Cardiac fibroblast (primary cell): ENCODE data around the gene GPR148.

Experiments
- DNase-seq, 2 donors: peaks; one replicate each; pipeline versions ENCODE4 v3.0.0 to v3.0.0-alpha.2; 2010; ENCODE audit warnings: low read depth in 2 of 2
- H3K4me3 ChIP-seq, 2 donors: replicated peaks in 1 of 2; 1 replicate in 1 of 2; 2 replicates in 1 of 2; pipeline ENCODE4 v1.5.1; 2011; ENCODE audit warnings: low read depth in 2 of 2, low read length in 2 of 2, mild to moderate bottlenecking in 2 of 2, moderate library complexity in 1 of 2
- CTCF ChIP-seq: IDR thresholded peaks from one replicate; pipeline ENCODE4 v1.5.1; 2011; ENCODE audit warnings: low read depth, mild to moderate bottlenecking, low read length, inconsistent platforms

GPR148 gene

GRCh38 chr2:130778781-130779180 is 49.9 kb downstream of the GPR148 start:
- DNase-seq: no peak

More at GRCh38 chr2:130778781-130779180, 49.9 kb downstream of the GPR148 start:
- TF ChIP-seq CTCF: no peak
- no peak overlapping the region for H3K4me3 ChIP-seq
